Tongue (tissue), 2 donors: Measurements from ENCODE around the gene ANXA8L1. TPM values are rescaled to one million over a fixed set of nuclear protein-coding genes. Genes with fewer than 3 reads are reported as not detected.
"Not testable (repeated sequence)": the region's sequence is repeated elsewhere in the genome, so short reads cannot be mapped to it uniquely, and the experiment has no call there.

Source experiments
- DNase-seq: peaks from one replicate; pipeline ENCODE4 v3.0.0-alpha.2; 2015
- total RNA-seq: library from RNA; depleted of rRNA; stranded (reverse); fragments of >200 nt; gene quantifications from one replicate; pipeline ENCODE4 v1.2.3, GENCODE V29; 2014

The ANXA8L1 gene
- total RNA-seq, 1 donor from 2014 or later, result 23.3 TPM

DNA sequence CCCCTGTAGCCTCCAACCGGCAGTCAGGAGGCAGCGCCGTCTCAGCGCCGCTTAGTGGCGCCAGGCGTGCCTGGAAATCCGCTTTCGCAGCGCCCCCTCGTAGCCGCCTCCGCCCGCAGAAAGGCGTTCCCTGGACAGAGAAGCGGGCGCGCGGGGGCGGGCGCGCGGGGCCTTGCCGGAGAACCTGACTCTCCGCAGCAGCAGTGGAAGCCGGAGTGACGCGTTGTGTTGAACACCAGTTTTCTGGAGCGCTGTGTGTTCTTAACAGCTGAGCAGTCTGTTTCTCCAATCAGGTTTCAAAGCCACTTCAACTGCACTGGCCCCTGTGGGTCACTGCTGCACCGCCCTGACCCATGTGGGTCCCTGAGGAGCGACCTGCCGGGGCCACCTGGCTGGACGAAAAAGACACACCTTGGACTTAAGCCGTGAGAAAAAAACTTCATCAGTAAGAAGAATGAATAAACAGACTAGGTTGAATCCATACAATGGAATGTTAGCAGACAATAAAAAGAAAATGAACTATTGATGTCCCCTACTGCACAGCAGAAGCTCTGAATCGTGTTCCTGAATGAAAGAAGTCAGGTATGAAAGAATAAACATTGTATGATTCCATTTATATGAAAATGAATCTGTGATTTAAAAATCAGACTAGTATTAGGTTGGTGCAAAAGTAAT is 22.8 kb downstream of the ANXA8L1 start:
- DNase-seq, result peak; percentile 24

DNA sequence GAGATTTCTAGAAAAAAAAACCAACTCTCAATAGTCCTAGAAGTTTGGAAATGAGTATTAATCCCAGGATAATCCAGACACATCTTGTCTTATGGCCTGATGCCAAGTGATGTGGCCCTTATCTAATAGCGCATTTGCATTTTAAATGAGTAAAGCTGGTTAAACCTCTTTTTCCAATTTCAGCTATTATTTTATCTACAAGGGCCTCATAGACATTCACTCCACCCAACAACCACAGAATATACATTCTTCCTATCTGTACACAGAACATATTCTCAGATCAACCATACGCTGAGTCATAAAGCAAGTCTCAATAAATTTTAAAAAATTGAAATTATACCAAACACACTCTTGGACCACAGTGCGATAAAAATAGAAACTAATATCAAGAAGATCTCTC is 34.0 kb downstream of the ANXA8L1 start:
- not testable (repeated sequence) for DNase-seq

- DNase-seq, result not testable (repeated sequence)
Observed at GRCh38 chr10:46411123-46411522, 35.5 kb downstream of the ANXA8L1 start.

DNA sequence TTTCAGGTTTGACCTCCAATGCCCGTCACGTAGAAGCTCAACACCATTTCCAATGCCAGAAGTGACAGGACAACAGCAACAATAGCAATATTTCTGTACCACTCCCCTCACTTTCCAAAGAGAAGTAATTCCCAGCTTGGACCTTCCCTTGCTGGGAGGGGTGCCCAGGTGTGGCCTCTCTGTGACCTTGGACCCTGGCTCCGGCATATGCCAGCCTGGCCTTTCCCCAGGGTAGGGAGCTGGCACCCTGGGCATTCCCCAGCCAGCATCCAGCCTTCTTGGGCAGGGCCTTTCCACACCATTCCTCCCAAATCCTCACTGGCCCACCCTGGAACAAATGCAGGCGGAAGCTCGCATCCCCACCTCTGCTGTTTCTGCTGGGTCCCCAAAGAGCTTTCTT is 37.1 kb downstream of the ANXA8L1 start:
- not testable (repeated sequence) for DNase-seq

DNA sequence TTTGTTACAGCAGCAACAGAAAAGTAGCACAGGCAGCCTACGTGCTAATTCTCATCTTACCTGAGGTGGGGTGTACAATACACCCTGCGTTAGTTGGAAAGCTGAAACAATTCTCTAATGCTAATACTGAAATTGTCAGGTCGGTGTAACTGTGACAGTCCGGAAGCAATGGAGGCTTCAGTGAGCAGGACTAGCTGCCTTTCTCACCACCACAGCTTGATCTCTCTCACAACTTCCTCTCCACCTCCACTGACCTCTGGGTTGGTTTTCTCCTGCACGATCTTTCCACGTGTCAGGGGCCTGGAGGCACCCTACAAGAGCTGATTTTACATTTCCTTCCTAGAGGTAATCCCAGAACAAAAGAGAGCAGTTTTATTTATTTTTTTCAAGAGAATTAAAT is 39.7 kb downstream of the ANXA8L1 start:
- not testable (repeated sequence) for DNase-seq

- DNase-seq, result not testable (repeated sequence)
Observed at GRCh38 chr10:46418283-46418682, 42.7 kb downstream of the ANXA8L1 start.

DNA sequence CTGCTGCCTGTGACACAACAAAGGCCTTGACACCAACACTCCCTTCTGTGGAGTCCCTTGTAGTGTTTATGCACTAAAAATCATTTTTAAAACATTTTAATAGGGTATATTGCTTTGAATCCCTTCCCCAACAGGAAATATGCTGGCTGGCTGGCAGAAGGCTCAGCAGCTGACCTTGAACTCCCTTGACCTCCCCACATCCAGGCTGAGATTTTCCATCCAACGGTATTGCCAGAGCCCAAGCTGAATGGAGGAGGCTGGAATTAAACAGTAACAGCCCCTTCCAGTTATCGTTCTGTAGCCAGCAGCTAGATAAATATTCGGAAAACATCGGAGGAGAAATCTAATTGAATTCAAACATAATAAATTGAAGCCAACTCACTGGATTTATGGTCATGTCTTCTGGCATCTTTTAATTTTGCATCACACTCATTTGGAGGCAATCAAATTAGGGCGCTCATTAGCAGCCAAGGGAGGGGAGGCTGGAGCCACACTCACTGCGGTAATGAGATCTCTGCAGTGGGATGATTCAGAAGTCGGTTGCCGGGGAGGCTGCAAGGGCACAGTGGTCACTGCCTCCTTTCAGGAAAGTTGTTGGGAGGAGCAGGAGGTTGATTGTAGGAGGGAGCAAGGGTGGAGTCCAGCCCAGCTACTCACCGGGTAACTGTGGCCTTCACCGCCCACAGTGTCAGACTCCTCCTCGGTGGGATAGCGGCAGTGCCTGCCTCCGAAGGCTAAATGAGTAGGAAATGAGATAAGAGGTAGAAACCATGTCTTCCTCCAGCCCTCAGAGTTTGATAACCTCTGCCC is 44.2 kb downstream of the ANXA8L1 start:
- not testable (repeated sequence) for DNase-seq

DNA sequence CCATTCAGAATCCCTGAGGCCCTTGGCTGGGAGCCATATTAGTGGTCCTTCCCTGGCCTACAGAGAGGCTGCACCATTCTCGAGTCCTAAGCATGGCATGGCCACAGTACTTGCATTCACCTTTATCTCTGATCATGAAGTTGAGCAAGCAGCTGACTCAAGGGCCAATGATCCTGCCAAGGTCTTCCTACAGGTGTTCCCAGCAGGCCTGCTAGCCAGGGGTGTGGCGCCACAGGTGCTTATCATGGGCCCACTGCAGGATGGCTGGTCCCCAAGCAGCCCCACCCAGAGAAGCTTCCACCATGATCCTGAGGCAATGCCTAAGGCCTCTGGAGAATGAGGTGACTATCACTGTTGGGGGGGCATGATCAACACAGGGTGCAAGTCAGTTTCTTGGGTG is 48.0 kb downstream of the ANXA8L1 start:
- DNase-seq, result not testable (repeated sequence)

DNA sequence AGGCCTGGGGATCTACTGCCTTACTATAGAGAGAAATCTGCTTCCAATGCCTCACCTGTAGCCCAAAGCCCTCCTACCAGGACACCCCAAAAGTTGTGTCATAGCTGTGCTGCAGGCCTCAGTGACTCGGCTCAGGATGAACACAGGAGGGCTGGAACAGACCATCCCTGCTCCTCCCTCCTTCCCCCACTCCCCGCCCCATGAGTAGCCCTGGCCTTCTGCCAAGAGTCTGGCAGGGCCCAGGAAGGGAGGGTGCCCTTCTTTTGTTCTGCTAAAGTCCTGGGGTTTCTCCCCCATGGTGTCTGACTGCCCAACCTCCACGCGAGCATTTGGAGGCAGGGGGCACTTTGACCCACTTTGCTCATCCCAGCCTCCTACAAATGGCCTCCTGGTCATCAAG is 65.4 kb downstream of the ANXA8L1 start:
- not testable (repeated sequence) for DNase-seq

Other genes starting within 250 kb of the ANXA8L1 start
- not detected for gene ANTXRL, start 88.8 kb upstream of the ANXA8L1 start, total RNA-seq
- gene NPY4R, start 90.2 kb downstream of the ANXA8L1 start, total RNA-seq, result not detected
- 1.3 TPM for gene GPRIN2, start 180.9 kb downstream of the ANXA8L1 start, total RNA-seq
- 1.1 TPM for gene SYT15, start 203.4 kb downstream of the ANXA8L1 start, total RNA-seq